DND-41 (cell line): Measurements from ENCODE around the gene COX20.
"Not testable (repeated sequence)": the region's sequence is repeated elsewhere in the genome, so short reads cannot be mapped to it uniquely, and the experiment has no call there.

Experiments
- ATAC-seq: fragments of 200-7000 bp; cut with Tn5 transposase; 3 replicates; pipeline ENCODE4 v1.9.1; 2021; ENCODE audit warnings: low read depth; ENCODE audit not compliant: insufficient read depth
- DNase-seq: peaks from one replicate; pipeline ENCODE4 v3.0.0-alpha.2; 2020
- H2AFZ ChIP-seq: 2 replicates; pipeline ENCODE4 v1.6.0; 2012; ENCODE audit warnings: low read depth, low read length
- H3K27ac ChIP-seq: 2 replicates; pipeline ENCODE4 v1.5.1; 2012; ENCODE audit warnings: low read length, inconsistent platforms
- H3K27me3 ChIP-seq: fragments of 200-600 bp; sonication (generic); 2 replicates; pipeline ENCODE4 v1.6.0; 2012; ENCODE audit warnings: low read length, mild to moderate bottlenecking, inconsistent platforms; ENCODE audit not compliant: insufficient read depth, poor library complexity
- H3K36me3 ChIP-seq: 2 replicates; pipeline ENCODE4 v1.5.1; 2012; ENCODE audit warnings: low read length, inconsistent platforms; ENCODE audit not compliant: insufficient read depth
- H3K4me1 ChIP-seq: 2 replicates; pipeline ENCODE4 v1.5.1; 2012; ENCODE audit warnings: mild to moderate bottlenecking, low read length; ENCODE audit not compliant: insufficient read depth
- H3K4me2 ChIP-seq: 2 replicates; pipeline ENCODE4 v1.6.0; 2012; ENCODE audit warnings: mild to moderate bottlenecking, moderate library complexity, low read length, inconsistent platforms; ENCODE audit not compliant: insufficient read depth
- H3K4me3 ChIP-seq, 2 experiments: fragments of 200-600 bp in 1 of 2; shearing (Covaris generic) in 1 of 2; 2 replicates each; pipeline ENCODE4 v1.5.1; 2012 to 2016; ENCODE audit warnings: inconsistent platforms in 2 of 2, low read length in 2 of 2, mild to moderate bottlenecking in 2 of 2, low read depth in 1 of 2, moderate library complexity in 1 of 2
- H3K79me2 ChIP-seq: 2 replicates; pipeline ENCODE4 v1.6.0; 2012; ENCODE audit warnings: low read length, inconsistent platforms; ENCODE audit not compliant: insufficient read depth
- H3K9ac ChIP-seq: 2 replicates; pipeline ENCODE4 v1.6.0; 2012; ENCODE audit warnings: low read depth, mild to moderate bottlenecking, inconsistent platforms, low read length, moderate library complexity
- H3K9me3 ChIP-seq: 2 replicates; pipeline ENCODE4 v1.5.1; 2012; ENCODE audit warnings: low read length, moderate library complexity, mild to moderate bottlenecking, inconsistent platforms; ENCODE audit not compliant: insufficient read depth, severe bottlenecking
- H4K20me1 ChIP-seq: 2 replicates; pipeline ENCODE4 v1.6.0; 2012; ENCODE audit warnings: low read length; ENCODE audit not compliant: insufficient read depth
- EZH2 ChIP-seq: IDR thresholded peaks from 3 replicates; pipeline ENCODE4 v1.6.1; 2012; ENCODE audit warnings: borderline replicate concordance, low read depth, mild to moderate bottlenecking, moderate library complexity, low read length, inconsistent platforms; ENCODE audit not compliant: severe bottlenecking
- TF ChIP-seq, protein P1 (sequence below): IDR thresholded peaks from 2 replicates; pipeline ENCODE4 v1.5.1; 2012; ENCODE audit warnings: borderline replicate concordance, low read length, moderate library complexity, mild to moderate bottlenecking; ENCODE audit not compliant: poor library complexity, severe bottlenecking; ENCODE audit errors: extremely low read depth

Gene COX20

DNA sequence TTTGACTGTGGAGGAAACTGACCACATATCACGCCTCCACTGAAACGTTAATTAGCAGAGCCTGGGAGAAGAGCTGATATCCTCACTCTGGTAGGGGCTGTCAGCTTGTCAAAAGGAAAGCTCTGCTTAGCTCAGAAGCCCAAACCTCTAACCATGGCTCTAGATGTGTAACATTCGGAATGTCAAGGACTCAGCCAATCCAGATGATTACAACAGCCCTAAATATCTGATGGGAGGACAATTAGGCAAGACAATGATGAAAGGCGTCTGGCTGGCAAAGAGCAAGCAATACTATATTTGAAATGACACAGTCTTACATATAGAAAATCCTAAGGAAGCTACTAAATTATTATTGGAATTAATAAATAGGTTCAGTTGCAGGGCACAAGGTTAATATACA lies 45.7 kb upstream of the COX20 start:
- no peak overlapping the region for H3K9ac ChIP-seq
- no peaks in the 10 kb centered on the region for H3K36me3 ChIP-seq
- H3K4me1 ChIP-seq, result no peaks in the 10 kb centered on the region
- DNase-seq (no peak), ATAC-seq (no peak)
- no peaks in the 10 kb centered on the region for H3K9me3 ChIP-seq
- H3K79me2 ChIP-seq, result no peaks in the 10 kb centered on the region
- no peak overlapping the region for H3K27ac ChIP-seq
- H3K4me2 ChIP-seq, result no peak overlapping the region
- H2AFZ ChIP-seq, result no peak overlapping the region
- H4K20me1 ChIP-seq, result no peaks in the 10 kb centered on the region
- TF ChIP-seq EZH2, result no peak
- TF ChIP-seq, protein P1, sequence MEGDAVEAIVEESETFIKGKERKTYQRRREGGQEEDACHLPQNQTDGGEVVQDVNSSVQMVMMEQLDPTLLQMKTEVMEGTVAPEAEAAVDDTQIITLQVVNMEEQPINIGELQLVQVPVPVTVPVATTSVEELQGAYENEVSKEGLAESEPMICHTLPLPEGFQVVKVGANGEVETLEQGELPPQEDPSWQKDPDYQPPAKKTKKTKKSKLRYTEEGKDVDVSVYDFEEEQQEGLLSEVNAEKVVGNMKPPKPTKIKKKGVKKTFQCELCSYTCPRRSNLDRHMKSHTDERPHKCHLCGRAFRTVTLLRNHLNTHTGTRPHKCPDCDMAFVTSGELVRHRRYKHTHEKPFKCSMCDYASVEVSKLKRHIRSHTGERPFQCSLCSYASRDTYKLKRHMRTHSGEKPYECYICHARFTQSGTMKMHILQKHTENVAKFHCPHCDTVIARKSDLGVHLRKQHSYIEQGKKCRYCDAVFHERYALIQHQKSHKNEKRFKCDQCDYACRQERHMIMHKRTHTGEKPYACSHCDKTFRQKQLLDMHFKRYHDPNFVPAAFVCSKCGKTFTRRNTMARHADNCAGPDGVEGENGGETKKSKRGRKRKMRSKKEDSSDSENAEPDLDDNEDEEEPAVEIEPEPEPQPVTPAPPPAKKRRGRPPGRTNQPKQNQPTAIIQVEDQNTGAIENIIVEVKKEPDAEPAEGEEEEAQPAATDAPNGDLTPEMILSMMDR, result no peak
- no peak overlapping the region for H3K4me3 ChIP-seq
- H3K27me3 ChIP-seq, result no peaks in the 10 kb centered on the region

- Histone ChIP-seq H3K27me3 (no peaks in the 10 kb centered on the region), H4K20me1 (no peaks in the 10 kb centered on the region), H3K27ac (no peak overlapping the region), H3K79me2 (no peaks in the 10 kb centered on the region), H3K4me3 (no peak overlapping the region), H3K4me1 (no peaks in the 10 kb centered on the region), H2AFZ (no peak overlapping the region), H3K9ac (no peak overlapping the region), H3K4me2 (no peak overlapping the region), H3K9me3 (no peaks in the 10 kb centered on the region), H3K36me3 (no peaks in the 10 kb centered on the region)
- ATAC-seq, result no peak
- no peak for DNase-seq
- TF ChIP-seq, protein P1, result no peak
- no peak for TF ChIP-seq EZH2
These were observed 44.4 kb upstream of the COX20 start for GRCh38 chr1:244791061-244791460.

- no peaks in the 10 kb centered on the region for H3K27me3 ChIP-seq
- H4K20me1 ChIP-seq, result no peaks in the 10 kb centered on the region
- H3K9ac ChIP-seq, result no peak overlapping the region
- H3K9me3 ChIP-seq, result no peaks in the 10 kb centered on the region
- no peak for DNase-seq
- no peaks in the 10 kb centered on the region for H3K4me1 ChIP-seq
- no peak overlapping the region for H2AFZ ChIP-seq
- H3K4me2 ChIP-seq, result no peak overlapping the region
- H3K79me2 ChIP-seq, result no peaks in the 10 kb centered on the region
- H3K4me3 ChIP-seq, result no peak overlapping the region
- TF ChIP-seq, protein P1, result no peak
- no peak for TF ChIP-seq EZH2
- ATAC-seq, result no peak
- no peak overlapping the region for H3K27ac ChIP-seq
- H3K36me3 ChIP-seq, result no peaks in the 10 kb centered on the region
These were observed 43.1 kb upstream of the COX20 start for GRCh38 chr1:244792188-244792850.

GRCh38 chr1:244794071-244794470 lies 41.4 kb upstream of the COX20 start:
- Histone ChIP-seq H4K20me1 (no peaks in the 10 kb centered on the region), H3K9ac (no peak overlapping the region), H3K27ac (no peak overlapping the region), H3K9me3 (no peaks in the 10 kb centered on the region), H3K79me2 (no peaks in the 10 kb centered on the region), H3K4me3 (no peak overlapping the region), H3K27me3 (no peaks in the 10 kb centered on the region), H2AFZ (no peak overlapping the region), H3K36me3 (no peaks in the 10 kb centered on the region), H3K4me2 (no peak overlapping the region), H3K4me1 (no peaks in the 10 kb centered on the region)
- ATAC-seq, result no peak
- TF ChIP-seq EZH2, result no peak
- TF ChIP-seq, protein P1, result no peak
- DNase-seq, result no peak

- not testable (repeated sequence) for H4K20me1 ChIP-seq, H3K9ac ChIP-seq, H3K4me2 ChIP-seq, H2AFZ ChIP-seq, DNase-seq, H3K9me3 ChIP-seq, H3K27me3 ChIP-seq, H3K27ac ChIP-seq, H3K4me3 ChIP-seq, H3K36me3 ChIP-seq, H3K4me1 ChIP-seq, ATAC-seq, H3K79me2 ChIP-seq
These were observed 40.9 kb upstream of the COX20 start for GRCh38 chr1:244794516-244794915.
